GM21390 (cell line): ENCODE measurements around the gene NEAT1.
"Not testable (repeated sequence)": the region's sequence is repeated elsewhere in the genome, so short reads cannot be mapped to it uniquely, and the experiment has no call there.

Source experiments
- ATAC-seq: cut with Tn5 transposase; IDR thresholded peaks from one replicate; pipeline ENCODE4 v1.9.1; 2021; ENCODE audit not compliant: unreplicated experiment

The NEAT1 gene

DNA sequence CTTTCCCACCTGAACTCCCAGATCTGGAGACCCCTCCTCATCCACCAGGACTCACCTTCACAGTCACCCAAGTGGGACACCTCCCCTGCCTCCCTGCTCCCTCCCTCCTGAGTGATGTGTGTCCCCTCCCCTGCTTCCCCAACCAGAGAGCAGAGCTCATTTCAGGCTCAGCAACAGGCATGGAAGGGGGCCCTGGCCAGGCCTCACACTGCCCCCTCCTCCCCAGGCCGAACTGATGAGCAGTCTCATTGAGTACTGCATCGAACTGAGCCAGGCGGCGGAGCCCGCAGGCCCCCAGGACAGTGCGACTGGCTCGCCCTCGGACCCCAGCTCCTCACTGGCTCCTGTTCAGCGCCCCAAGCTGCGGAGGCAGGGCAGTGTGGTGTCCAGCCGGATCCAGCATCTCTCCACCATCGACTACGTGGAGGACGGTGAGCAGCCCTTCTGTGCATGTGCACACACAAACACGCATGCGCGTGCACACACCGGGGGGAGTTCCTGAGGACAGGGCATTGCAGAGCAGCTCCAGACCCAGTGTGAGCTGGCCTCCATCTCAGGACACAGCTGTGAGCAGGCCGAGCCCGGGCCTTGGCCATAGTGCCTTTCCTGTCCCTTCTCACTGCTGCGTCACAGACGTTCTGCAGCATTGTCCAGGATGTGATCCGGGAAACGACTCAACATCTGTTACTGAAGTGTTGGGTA, 17.8 kb upstream of the NEAT1 start:
- ATAC-seq = no peak

DNA sequence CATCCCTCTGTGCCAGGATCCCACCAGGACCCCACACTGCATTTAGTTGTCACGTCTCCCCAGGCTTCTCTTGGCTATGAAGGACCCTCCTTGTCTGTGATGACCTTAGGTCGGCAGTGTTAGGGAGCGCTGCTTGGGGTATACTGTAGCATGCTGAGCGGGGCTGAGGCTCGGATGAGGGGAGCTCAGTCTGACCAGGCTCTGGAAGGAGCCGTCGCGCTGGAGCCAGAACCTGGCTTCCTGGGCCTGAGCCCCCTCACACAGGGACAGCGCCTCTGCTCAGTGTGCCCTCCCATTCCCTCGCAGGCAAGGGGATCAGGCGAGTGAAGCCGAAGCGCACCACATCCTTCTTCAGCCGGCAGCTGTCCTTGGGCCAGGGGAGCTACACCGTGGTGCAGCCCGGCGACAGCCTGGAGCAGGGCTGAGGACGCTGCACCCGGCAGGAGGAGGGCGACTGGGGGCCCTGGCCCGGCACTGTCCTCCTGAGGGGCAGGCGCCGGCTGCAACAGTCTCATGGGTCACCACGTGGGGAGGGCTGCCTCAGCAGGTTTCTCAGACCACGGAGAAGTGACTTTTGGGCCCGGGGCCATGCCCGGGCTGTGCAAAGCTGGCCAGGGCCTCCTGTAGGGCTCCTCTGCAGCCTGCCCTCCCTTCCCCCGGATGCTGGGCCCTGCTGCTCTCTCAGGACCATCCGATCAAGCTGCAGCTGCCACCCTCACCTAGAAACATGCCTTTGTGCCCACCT, 11.5 kb upstream of the NEAT1 start:
- ATAC-seq = no peak

DNA sequence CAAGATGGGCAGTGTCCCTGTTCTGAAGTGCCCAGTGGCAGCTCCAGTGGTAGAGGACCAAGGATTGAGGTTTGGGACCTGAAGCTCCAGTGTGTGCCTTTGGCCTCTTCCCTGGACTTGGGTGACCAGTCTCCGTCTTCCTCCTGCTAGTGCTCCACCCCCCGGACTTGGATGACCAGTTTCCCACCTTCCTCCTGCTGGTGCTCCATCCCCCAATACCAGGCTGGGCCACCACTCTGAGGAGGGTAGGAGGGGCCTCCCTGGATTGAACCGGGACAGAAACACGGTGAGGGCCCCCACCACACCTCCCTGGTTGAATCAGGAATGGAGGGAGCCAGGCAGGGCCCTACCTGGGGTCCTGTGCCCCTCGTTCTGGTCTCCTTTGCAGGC, 10.9 kb upstream of the NEAT1 start:
- ATAC-seq = no peak

DNA sequence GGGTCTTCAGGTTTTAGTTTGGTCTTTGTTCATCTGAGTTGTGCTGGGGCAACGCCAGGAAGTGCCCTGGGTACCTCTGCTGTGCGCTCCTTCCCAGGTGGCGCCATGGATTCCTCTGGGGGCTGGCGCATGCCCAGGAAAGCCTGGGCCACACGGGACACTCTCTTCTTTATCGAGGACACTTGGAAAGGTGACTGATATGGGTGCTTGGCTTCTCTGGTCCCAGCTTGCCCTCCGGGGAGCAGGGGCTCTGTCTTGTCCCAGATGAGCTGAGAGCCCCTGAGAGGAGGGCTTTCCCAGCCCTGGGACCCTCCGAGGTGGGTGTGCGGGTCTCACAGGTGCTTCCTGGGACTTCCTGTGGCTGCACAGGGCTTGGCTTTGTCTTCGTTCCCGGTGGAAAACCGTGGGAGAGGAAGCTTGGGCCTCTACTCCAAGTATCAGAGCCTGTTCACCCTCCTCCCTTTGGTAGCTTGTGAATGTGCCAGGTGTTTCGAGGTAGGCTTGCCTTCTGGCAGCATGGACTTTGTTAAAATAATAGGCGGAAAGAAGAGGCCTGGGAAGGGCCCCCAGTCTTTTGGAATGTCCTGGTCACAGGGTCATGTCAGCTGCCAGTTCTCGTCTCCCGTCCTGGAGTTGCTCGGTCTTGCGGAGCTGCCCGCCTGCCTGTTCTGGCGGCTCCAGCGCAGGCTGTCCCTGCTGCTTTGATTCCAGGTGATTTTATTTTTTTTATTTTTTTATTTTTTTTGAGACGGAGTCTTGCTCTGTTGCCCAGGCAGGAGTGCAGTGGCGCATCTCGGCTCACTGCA, 10.1 kb upstream of the NEAT1 start:
- ATAC-seq = no peak

DNA sequence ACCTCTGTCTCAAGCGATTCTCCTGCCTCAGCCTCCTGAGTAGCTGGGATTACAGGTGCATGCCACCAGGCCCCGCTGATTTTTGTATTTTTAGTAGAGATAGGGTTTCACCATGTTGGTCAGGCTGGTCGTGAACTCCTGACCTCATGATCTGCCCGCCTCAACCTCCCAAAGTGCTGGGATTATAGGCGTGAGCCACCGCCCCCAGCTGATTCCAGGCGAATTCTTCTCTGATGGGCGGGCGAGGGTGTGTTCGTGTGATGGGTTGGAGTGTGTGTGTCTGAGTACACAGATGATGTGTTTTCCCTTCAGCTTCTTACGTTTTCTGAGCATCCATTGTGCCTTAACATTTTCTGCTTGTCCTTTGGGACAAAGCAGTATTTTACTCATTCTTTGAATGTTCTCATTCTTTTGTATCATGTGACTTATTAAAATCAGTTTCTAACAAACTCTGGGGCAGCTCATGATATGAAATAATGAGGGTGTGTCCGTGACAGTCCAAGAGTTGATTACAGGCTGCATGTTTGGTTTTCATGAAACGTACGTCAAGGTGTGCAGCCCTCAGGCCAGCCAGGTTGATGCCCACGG, 9.4 kb upstream of the NEAT1 start:
- ATAC-seq = not testable (repeated sequence)

DNA sequence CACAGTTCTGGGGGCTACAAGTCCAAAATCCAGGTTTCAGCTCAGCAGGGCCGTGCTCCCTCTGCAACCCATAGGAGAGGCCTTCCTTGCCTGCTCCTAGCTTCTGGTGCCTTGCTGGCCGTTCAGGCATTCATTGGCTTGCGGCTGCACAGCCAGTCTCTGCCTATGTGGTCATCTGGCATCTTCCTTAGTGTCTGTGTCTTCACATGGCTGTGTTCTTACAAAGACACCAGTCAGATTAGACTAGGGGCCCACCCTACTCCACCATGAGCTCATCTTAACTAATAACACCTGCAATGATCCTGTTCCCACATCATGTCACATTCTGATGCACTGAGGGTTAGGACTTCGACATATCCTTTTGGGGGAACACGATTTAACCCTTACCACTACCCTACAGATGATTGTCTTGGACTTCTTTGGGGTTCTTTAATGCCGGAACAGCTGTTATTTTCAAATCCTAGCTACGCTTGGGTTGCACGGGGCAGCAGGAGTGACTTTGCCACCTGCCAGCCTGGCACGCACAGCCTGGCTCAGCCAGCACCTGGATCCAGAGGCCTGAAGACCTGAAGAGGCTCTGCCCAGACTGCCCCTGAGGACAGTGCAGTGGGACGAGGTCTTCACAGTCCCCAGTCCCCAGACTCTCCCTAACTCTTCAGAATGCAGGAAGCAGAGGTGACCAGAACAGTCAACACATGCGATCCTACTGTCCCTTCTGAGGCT, 7.7 kb upstream of the NEAT1 start:
- ATAC-seq = no peak

DNA sequence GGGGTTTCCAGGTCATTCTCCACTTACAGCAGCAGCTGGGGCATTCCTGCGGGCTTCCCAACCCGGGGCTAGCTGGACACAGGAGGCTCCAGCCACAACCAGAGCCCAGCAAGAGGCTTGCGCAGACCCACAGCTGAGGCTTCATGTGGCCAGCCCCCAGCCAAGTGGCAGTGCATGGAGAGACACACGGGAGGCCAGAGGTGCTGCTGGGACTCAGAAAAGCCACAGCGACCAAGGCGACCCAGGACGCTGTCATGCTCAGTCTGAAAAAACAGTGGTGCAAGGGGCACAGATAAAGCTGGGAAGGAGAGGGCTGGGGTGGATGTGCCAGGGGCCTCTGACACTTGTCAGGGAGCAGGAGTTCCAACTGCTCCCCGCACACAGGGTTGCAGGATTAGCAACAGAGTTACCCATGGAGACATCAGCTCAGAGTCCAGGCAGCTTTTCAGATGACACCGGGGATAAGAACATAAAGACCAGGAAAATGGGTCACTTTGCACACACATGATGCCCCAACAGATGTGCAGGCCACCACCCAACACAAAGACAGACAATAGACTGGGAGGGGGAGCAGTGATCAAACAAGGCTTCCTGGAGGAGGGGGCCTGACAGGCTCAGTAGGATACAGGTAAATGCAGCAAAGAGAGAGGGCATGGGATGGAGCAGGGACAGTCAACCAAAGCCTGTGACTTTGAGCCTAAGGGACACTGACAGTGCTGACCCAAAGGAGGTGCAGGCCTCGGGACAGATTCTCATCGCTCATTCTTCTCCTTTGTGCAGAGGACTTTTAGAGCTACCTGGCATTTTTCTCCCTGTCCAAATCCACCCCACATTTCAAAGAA, 6.9 kb upstream of the NEAT1 start:
- no peak for ATAC-seq

DNA sequence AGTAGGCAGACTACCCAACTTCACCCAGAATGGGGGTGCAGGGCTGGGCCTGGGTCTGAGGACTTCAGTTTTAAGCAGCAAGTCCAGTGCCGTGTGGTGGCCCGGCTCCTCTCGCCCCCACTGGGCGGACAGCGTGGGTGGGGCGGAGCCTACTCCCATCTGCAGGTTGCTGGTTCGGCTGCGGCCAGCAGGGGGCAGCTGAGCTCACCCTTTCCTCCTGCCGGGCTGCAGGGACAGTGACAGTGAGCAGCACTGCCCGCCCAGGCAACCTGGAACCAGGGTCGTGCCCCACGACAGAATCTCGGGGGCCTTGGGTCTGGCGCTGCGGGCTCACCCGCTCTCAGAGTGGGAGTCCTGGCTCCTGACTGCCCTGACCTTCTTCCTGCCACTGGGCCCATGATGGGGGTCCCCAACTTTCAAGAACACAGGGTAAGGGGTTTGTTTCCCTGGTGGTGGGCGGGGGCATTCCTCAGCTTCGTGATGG, 6.2 kb upstream of the NEAT1 start:
- ATAC-seq = no peak

DNA sequence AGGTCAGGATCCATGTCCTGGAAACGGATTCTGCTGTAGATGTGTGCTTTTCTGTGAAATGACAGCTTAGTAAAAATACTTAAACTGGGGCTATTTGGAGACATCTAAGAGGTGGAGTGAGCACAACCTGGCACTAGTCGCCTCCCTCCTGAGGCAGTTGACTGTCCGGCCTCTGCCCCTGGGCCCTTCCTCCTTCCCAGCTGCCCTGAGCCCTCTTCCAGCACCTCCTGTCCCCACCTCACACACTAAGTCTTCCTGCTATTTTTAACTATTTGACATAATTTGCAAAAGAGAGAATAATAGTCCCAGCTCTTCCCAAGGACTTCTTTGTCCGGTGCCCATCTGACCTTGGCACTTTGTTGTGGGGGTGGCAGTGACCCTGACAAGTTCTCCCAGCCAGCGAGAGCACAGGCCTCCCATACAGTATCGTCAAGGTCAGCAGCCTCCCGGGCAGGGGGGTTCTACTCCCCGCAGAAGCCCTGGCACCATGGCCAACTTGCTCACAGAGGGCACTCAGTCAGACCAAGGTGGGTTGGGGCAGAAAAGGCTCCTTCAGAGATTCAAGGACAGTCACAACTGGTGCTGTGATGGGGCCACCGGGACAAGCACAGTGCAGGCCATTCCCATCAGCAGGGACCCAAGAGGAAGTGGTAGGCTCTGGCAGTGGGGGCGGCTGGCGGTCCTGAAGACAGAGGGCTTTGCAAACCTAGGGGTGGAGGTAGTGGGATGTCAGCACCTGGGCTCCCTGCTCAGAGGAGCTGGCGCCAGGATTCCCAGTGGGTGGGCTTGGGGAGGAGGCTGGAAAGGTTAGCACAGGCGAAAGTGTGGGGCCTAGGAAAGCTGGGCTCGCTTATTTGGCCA, 5.5 kb upstream of the NEAT1 start:
- ATAC-seq = no peak

DNA sequence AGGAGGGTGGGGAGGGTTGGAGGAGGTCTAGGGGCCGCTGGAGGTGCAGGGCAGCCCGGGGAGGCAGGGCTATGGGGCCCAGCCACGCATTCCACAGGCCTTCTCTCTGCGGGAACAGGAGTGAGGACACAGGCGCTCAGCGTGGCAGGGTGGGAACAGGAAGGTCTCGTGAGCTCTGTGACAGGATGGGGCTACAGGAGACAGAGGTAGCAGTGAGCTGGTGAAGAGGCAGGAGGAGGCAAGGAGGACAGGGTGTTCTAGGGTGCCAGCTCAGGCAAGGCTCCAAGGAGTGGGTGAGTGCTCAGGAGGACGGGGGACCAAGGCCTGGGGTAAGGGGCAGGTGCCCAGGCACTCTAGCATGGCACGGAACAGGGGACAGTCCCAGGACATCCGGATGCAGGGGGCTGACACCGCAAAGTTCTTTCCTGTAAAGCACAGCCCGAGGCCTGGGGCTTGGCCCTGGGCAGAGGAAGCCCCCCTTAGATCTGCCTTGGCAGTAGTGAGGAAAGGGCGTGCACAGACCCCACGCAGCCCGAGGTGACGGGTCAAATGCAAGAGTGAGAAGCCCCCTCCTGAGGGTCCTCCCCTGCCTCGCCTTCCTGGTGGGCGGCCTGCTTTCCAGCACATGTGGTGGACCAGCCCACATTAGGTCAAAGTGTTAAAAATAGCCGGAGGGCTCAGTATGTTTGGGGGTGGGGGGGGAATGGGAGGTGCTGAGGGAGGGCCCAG, 4.7 kb upstream of the NEAT1 start:
- no peak for ATAC-seq

DNA sequence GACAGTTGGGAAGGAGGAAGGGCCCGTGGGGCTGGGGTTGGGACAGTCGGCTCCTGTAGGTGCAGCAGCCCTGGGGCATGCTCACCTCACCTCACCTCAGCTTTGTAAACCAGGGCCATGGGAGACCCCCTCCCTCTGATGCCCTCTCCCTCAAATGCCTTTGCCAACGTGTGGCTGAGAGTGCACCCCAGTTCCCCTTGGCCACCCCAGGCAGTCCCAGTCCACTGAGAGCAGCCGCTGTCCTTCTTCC, 4.2 kb upstream of the NEAT1 start:
- ATAC-seq = no peak

DNA sequence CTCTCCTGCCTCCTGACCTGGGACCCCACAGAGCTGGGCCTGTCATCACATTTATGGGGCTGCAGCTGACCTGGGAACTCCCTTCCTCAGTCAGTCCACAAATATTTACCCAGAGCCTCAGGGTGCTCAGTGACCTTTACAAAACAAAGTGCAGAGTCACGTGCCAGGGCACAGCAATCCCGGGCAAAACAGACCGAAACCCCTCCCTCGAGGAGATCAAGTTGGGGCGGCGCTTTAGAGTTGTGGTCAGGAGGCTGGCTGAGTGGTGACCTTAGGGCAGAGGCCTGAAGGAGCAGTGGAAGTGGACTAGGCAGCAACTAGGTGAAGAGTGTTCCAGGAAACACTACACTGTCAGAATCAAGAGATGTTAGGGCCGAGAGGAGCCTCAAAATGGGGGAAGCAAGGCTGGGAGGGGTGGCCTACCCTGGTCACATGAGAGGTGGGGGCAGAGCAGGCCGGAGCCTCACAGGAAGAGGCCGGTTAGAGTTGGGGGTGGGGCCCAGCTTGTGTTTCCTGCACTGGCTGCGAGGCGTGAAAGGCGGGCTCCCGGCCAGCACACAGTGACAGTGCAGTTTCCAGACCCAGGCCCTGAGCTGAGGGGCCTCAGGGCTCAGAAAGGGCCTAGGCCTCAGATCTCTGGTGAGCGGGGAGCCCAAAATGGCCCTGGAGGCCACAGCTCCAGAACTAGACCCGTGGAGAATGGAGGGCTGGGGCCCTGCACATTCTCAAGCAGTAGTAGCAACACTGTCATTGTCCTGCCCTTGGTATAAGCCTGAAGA, 3.7 kb upstream of the NEAT1 start:
- ATAC-seq = peak; percentile 26

DNA sequence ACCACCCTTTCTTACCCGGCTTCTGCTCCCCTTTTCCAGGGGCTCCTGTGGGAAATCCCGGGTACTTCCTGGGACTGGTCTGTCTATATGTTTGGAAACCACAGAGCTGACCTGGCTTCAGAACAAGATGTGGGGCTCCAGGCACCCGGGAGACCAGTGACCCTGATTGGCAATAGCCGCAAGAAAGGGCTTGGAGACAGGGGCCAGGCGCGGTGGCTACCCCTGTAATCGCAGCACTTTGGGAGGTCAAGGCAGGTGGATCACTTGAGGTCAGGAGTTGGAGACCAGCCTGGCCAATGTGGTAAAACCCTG, 3.2 kb upstream of the NEAT1 start:
- ATAC-seq = no peak

DNA sequence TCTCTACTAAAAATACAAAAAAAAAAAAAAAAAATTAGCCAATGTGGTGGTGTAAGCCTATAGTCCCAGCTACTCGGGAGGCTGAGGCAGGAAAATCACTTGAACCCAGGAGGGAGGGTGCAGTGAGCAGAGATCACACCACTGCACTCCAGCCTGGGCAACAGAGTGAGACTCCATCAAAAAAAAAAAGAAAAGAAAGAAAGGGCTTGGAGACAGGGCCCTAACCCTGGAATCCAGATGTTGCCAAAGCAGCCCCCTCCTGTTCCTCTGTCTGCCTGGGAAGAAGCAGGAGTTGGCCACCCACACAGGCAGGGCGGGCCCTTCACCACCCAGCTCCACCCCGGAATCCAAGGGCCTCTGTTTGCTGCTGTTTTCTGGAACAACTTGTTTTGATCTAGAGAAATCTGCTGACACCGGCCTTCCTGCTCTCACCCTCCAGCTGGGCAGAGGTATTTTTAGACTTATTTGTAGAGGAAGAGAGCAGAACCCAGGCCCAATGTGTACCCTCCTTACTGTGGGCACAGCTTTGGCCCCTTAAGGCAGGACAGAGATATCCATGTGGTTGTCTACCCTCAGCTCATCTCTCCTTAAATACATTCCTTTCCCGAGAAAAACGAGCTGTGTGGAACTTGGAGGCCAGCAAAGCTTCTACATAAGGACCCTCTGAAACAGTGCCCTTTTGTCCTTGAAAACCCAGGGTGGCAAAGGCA, 2.7 kb upstream of the NEAT1 start:
- no peak for ATAC-seq

DNA sequence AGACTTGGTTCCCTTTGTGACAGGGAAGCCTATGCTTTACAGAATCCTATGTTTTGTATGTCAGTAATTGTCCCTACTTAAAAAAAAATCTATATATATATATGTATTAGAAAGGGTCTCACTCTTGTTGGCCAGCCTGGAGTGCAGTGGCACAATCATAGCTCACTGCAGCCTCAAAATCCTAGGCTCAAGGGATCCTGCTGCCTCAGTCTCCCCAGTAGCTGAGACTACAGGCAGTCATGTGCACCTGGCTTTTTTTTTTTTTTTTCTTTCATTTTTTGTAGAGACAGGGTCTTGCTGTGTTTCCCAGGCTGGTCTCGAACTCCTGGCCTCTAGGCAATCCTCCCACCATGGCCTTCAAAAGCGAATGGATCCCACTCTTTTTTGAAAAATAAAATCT, 2.1 kb upstream of the NEAT1 start:
- no peak for ATAC-seq

DNA sequence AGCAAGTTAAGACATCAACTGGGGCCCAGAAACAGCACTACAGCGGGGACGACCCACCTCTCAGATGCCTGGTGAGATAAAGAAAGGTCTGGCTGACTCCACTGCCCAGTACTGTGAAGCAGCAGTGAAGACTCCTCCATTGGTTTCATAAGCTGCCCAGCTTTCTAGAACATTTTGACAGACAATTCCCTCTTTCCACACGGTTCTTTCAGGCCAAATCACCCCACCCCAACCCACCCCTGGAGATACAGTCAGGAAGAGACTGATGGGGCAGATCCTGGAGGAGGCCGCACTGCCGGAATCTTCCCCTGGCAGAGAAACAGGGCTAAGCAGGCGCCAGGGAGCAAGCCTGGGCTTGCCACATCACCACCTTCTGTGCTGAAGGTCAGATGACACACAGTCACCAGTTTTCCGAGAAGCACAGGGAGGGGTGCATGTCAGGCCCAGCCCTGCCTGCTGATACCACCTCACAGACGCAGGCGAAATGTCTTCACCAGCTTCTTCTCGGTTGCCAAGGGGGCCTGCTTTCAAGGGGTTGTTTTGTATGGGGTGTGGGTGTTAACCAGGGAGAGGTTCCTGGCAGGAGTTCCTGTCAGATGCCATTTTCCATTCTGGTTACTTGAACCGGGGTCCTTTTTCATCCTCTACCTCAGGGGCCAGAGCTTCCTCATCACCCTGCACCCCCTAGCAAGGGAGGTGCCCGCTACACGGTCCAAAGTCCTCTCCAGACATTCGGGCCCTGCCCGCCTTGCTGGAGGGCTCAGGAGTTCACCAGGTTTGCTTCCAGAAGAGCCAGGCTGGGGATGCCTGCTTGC, 1.4 kb upstream of the NEAT1 start:
- ATAC-seq = no peak
